Naive thymus-derived CD4-positive, alpha-beta T cell (primary cell): Measurements from ENCODE around the gene SHC2. TPM values are rescaled to one million over a fixed set of nuclear protein-coding genes. Genes with fewer than 3 reads are reported as not detected.
"Not testable (repeated sequence)": the region's sequence is repeated elsewhere in the genome, so short reads cannot be mapped to it uniquely, and the experiment has no call there.

Source experiments
- ATAC-seq: fragments of 150-1000 bp; cut with Tn5 transposase; 2 replicates; pipeline ENCODE4 v1.10.0; 2021; ENCODE audit warnings: mild to moderate bottlenecking, moderate library complexity
- CTCF ChIA-PET: fragments of 350-600 bp; sonication (Branson Sonifier 250); formaldehyde crosslinking; loops from one replicate; lab custom pipeline; 2021; ENCODE audit warnings: antibody characterized with exemption; lab: Charles Lee
- POLR2A ChIA-PET: fragments of 350-600 bp; sonication (Branson Sonifier 250); formaldehyde crosslinking; loops from one replicate; lab custom pipeline; 2021; ENCODE audit warnings: antibody characterized with exemption, inconsistent platforms; lab: Charles Lee
- DNase-seq, 9 donors: peaks; one replicate each; pipeline versions ENCODE4 v3.0.0 to v3.0.0-alpha.2; 2020 to 2022; ENCODE audit warnings: mixed read lengths in 1 of 9
- H3K27ac ChIP-seq: one replicate; pipeline ENCODE4 v1.7.0; 2013; ENCODE audit warnings: mild to moderate bottlenecking, low read depth, low read length, moderate library complexity
- H3K27me3 ChIP-seq, 2 donors: one replicate each; pipeline ENCODE4 v1.7.0; 2013; ENCODE audit warnings: low read length in 2 of 2, mild to moderate bottlenecking in 2 of 2, moderate library complexity in 2 of 2; ENCODE audit not compliant: control insufficient read depth in 2 of 2, insufficient read depth in 2 of 2
- H3K36me3 ChIP-seq, 3 experiments: 1 replicate in 2 of 3; 2 replicates in 1 of 3; pipeline ENCODE4 v1.7.0; 2013; ENCODE audit warnings: low read length in 3 of 3, mild to moderate bottlenecking in 3 of 3, moderate library complexity in 1 of 3; ENCODE audit not compliant: insufficient read depth in 3 of 3, control insufficient read depth in 2 of 3
- H3K4me1 ChIP-seq, 2 donors: one replicate each; pipeline ENCODE4 v1.7.0; 2013; ENCODE audit warnings: low read length in 2 of 2, mild to moderate bottlenecking in 2 of 2, moderate library complexity in 1 of 2; ENCODE audit not compliant: control insufficient read depth in 2 of 2, insufficient read depth in 2 of 2
- H3K4me3 ChIP-seq: 2 replicates; pipeline ENCODE4 v1.7.0; 2013; ENCODE audit warnings: mild to moderate bottlenecking, low read length
- H3K9me3 ChIP-seq, 3 experiments: 1 replicate in 2 of 3; 2 replicates in 1 of 3; pipeline ENCODE4 v1.7.0; 2013; ENCODE audit warnings: low read length in 3 of 3; ENCODE audit not compliant: control insufficient read depth in 2 of 3
- H3K27ac Mint-ChIP-seq, 9 donors: one replicate each; pipeline ENCODE4 v1.8.0; 2020 to 2022; ENCODE audit warnings: mixed read lengths in 9 of 9, mild to moderate bottlenecking in 8 of 9, moderate library complexity in 5 of 9, inconsistent platforms in 2 of 9
- H3K27me3 Mint-ChIP-seq, 5 donors: one replicate each; pipeline ENCODE4 v1.8.0; 2021 to 2022; ENCODE audit warnings: mixed read lengths in 5 of 5, mild to moderate bottlenecking in 1 of 5
- H3K36me3 Mint-ChIP-seq, 5 donors: one replicate each; pipeline ENCODE4 v1.8.0; 2020 to 2022; ENCODE audit warnings: mixed read lengths in 5 of 5, mild to moderate bottlenecking in 3 of 5, inconsistent platforms in 1 of 5
- H3K4me1 Mint-ChIP-seq, 7 donors: one replicate each; pipeline ENCODE4 v1.8.0; 2020 to 2022; ENCODE audit warnings: mixed read lengths in 7 of 7, mild to moderate bottlenecking in 3 of 7, inconsistent platforms in 1 of 7
- H3K4me3 Mint-ChIP-seq, 10 donors: one replicate each; pipeline ENCODE4 v1.8.0; 2020 to 2022; ENCODE audit warnings: mild to moderate bottlenecking in 10 of 10, mixed read lengths in 10 of 10, moderate library complexity in 6 of 10, inconsistent platforms in 2 of 10
- H3K9me3 Mint-ChIP-seq, 11 donors: one replicate each; pipeline ENCODE4 v1.8.0; 2020 to 2022; ENCODE audit warnings: mixed read lengths in 11 of 11, mild to moderate bottlenecking in 4 of 11, inconsistent platforms in 1 of 11, moderate library complexity in 1 of 11
- intact Hi-C, 2 donors: fragments of 100-400 bp; cut with micrococcal nuclease; formaldehyde crosslinking; loops; one replicate each; pipeline ENCODE4 v1.15.1; 2023
- polyA plus RNA-seq, 2 donors: library from polyadenylated mRNA; unstranded; fragments of 300-500 nt; fragmentation: Illumina TruSeq; gene quantifications; one replicate each; pipeline ENCODE4 v1.2.3, GENCODE V29; 2021
- total RNA-seq, 6 experiments: library from RNA in 5 of 6; stranded (reverse) in 5 of 6; gene quantifications; 1 replicate in 5 of 6; 2 replicates in 1 of 6; pipeline ENCODE4 v1.2.3 and lab custom pipeline; 2021 to 2026

The SHC2 gene
- total and polyA plus RNA-seq, 7 experiments from 2014 or later, result 0.82 to 2.3 (median 2.1) TPM; not detected in 4

- H3K4me3 ChIP-seq, ATAC-seq, H3K27me3 Mint-ChIP-seq, H3K4me1 Mint-ChIP-seq, POLR2A ChIA-PET, intact Hi-C loops, H3K27ac Mint-ChIP-seq, H3K4me1 ChIP-seq, H3K36me3 Mint-ChIP-seq, DNase-seq, H3K4me3 Mint-ChIP-seq, H3K36me3 ChIP-seq, H3K27me3 ChIP-seq, H3K27ac ChIP-seq, CTCF ChIA-PET, H3K9me3 ChIP-seq: not testable (repeated sequence)
- peaks cover 0 to 12% (median 0%) of the 10 kb centered on the region in 11 donors for H3K9me3 Mint-ChIP-seq
These were observed 33.2 kb downstream of the SHC2 start for GRCh38 chr19:427675-428074.

DNA sequence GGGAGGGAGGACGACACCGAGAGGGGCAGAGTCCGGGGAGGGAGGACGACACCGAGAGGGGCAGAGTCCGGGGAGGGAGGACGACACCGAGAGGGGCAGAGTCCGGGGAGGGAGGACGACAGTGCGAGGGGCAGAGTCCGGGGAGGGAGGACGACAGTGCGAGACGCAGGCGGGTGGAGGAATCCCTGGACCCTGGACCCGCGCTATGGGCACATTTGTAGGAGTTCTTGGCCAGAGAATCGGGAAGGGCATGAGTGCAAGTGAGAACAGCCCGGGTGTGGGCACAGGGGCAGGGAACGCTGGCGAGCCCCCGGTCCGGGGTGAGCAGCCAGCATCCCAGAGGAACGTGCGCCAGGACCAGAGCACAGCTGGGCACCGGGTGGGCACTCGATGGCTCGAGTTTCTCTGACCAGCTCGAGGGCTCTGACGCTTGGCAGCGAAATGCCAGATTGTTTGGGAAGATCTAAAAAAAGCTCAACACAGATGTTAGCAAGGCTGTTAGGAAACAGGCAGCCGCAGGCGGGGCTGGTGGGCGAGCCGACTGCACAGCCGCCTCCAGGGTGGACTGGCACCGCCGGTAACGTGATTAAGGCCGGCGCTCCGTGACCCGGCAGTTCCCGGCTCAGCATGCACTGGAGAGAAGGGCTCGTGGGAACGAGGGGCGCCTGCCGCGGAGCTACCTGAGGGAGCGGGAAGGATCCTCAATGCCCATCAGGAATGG lies 33.9 kb downstream of the SHC2 start:
- H3K4me3 ChIP-seq, result no peak overlapping the region
- ATAC-seq (no peak), DNase-seq (no peak)
- Mint-ChIP-seq H3K9me3 (peaks cover 0 to 12% (median 0%) of the 10 kb centered on the region in 11 donors), H3K4me3 (no peak overlapping the region), H3K4me1 (no peaks in the 10 kb centered on the region), H3K36me3 (no peaks in the 10 kb centered on the region), H3K27me3 (peaks cover 0 to 9% (median 0%) of the 10 kb centered on the region in 5 donors), H3K27ac (no peak overlapping the region)
- ChIA-PET POLR2A (no interaction called here), CTCF (no interaction called here)
- no peaks in the 10 kb centered on the region for H3K9me3 ChIP-seq
- intact Hi-C loops, result no loop called here
- H3K4me1 ChIP-seq, result no peaks in the 10 kb centered on the region
- no peaks in the 10 kb centered on the region for H3K27me3 ChIP-seq
- H3K27ac ChIP-seq, result no peak overlapping the region
- H3K36me3 ChIP-seq, result no peaks in the 10 kb centered on the region

DNA sequence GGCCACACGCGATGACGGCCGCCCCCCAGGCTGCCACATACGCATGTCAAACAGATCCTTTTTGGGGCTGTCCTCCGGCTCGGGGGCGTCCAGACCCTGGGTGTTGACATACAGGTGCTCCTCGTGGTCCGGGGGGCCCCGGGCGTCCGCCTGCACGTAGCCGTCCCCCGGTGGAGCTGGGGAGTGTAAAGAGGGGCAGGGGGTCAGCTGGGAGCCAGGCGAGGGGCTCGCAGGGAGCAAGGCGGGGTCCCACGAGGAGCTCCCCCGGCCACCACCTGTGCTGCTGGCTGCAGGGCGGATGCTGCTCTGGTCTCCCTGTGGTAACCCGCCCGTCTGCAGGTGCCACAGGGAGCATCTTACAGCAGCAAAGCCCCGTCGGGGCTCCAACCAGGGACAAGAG lies 35.8 kb downstream of the SHC2 start:
- Histone ChIP-seq H3K27ac (no peak overlapping the region), H3K9me3 (no peaks in the 10 kb centered on the region), H3K36me3 (no peaks in the 10 kb centered on the region), H3K27me3 (no peaks in the 10 kb centered on the region), H3K4me3 (no peak overlapping the region), H3K4me1 (no peaks in the 10 kb centered on the region)
- intact Hi-C loops, result no loop called here
- ATAC-seq (no peak), DNase-seq (no peak)
- peaks cover 0 to 3% (median 0%) of the 10 kb centered on the region in 11 donors for H3K9me3 Mint-ChIP-seq
- no peak overlapping the region for H3K4me3 Mint-ChIP-seq
- no peaks in the 10 kb centered on the region for H3K36me3 Mint-ChIP-seq
- ChIA-PET POLR2A (no interaction called here), CTCF (no interaction called here)
- H3K27ac Mint-ChIP-seq, result no peak overlapping the region
- no peaks in the 10 kb centered on the region for H3K4me1 Mint-ChIP-seq
- peaks cover 0 to 9% (median 0%) of the 10 kb centered on the region in 5 donors for H3K27me3 Mint-ChIP-seq

DNA sequence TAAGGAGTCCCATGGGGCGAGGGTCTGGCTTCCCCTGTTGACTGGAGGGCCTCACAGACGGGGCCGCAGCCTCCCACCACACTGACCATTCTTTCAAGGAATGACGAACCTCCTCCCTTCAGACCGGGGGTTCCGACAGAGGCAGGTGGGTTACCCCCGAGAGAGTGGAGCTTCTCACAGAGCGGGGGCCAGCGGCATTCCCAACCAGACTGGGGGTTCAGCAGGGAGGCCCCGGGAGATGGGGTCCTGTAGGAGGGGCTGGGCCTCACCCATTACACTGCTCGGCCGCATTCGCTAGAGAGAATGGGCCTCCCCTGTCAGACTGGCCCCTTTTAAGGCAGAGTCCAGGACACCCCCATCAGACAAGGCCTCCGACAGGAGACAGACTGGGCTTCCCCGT lies 36.3 kb downstream of the SHC2 start:
- no peak overlapping the region for H3K27ac Mint-ChIP-seq
- Histone ChIP-seq H3K27me3 (no peaks in the 10 kb centered on the region), H3K27ac (no peak overlapping the region), H3K9me3 (no peaks in the 10 kb centered on the region), H3K36me3 (no peaks in the 10 kb centered on the region), H3K4me1 (no peaks in the 10 kb centered on the region), H3K4me3 (no peak overlapping the region)
- ATAC-seq, result no peak
- ChIA-PET CTCF (no interaction called here), POLR2A (no interaction called here)
- peaks cover 0 to 2% (median 0%) of the 10 kb centered on the region in 11 donors for H3K9me3 Mint-ChIP-seq
- peaks cover 0 to 9% (median 0%) of the 10 kb centered on the region in 5 donors for H3K27me3 Mint-ChIP-seq
- intact Hi-C loops, result no loop called here
- H3K4me1 Mint-ChIP-seq, result no peaks in the 10 kb centered on the region
- DNase-seq, result no peak
- no peaks in the 10 kb centered on the region for H3K36me3 Mint-ChIP-seq
- no peak overlapping the region for H3K4me3 Mint-ChIP-seq

DNA sequence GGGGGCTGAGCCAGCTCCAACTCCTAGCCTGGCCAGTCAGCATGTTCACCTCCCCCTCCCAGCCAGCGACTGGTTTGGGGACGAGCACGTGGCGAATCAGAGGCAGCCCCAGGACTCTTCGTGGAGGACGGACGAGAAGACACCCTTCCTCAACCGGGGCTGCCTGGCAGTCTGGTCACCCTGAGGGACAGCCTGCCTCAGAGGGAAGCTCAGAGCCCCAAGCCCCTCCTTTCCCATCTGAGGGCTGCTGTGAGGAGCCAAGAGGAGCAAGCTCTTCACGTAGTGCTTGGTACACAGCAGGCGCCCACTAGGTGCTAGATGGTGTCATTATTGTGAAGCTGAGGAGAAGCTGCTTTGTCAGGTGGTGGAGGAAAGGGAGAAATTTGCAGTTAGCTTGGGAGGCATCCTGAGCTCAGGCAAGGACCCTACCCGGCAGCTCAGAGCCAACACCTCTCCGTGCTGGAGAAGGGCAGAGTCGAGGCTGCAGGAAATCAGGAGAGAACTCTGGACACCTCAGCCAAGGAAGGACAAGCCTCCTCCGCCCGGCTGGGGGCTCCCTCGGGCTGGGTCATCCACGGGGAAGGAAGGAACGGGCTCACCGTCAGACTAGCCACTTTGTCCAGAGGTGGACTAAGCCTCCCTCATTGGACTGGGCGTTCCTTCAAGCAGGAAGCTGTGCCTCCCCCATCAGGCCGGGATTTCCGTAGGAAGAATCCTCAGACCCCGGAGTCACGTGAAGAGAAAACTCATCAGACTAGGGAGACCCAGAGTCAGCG lies 37.0 kb downstream of the SHC2 start:
- Histone ChIP-seq H3K4me1 (no peaks in the 10 kb centered on the region), H3K4me3 (no peak overlapping the region), H3K27me3 (no peaks in the 10 kb centered on the region), H3K9me3 (no peaks in the 10 kb centered on the region), H3K36me3 (no peaks in the 10 kb centered on the region), H3K27ac (no peak overlapping the region)
- Mint-ChIP-seq H3K9me3 (peaks cover 0 to 1% (median 0%) of the 10 kb centered on the region in 11 donors), H3K4me3 (no peak overlapping the region), H3K36me3 (no peaks in the 10 kb centered on the region), H3K27me3 (peaks cover 0 to 9% (median 0%) of the 10 kb centered on the region in 5 donors), H3K27ac (no peak overlapping the region), H3K4me1 (no peaks in the 10 kb centered on the region)
- ChIA-PET CTCF (no interaction called here), POLR2A (no interaction called here)
- no peak for DNase-seq
- no peak for ATAC-seq
- intact Hi-C loops, result no loop called here

DNA sequence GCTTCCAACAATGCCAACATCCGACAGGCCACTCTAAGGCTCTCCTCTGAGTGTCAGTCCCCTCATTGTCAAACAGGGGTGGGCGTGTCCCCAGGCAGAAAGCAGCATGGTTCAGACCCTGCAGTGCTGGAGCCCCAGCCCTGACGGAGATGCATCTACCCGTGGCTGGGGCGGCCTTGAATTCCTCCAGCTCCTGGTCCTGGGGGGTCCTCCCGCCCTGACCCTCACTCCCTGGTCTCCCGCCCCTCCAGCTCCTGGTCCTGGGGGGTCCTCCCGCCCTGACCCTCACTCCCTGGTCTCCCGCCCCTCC lies 38.0 kb downstream of the SHC2 start:
- H3K9me3 ChIP-seq, H3K4me3 ChIP-seq, H3K9me3 Mint-ChIP-seq, H3K4me1 Mint-ChIP-seq, H3K4me3 Mint-ChIP-seq, POLR2A ChIA-PET, H3K36me3 Mint-ChIP-seq, intact Hi-C loops, DNase-seq, ATAC-seq, CTCF ChIA-PET, H3K36me3 ChIP-seq, H3K27me3 ChIP-seq, H3K27ac Mint-ChIP-seq, H3K4me1 ChIP-seq, H3K27ac ChIP-seq: not testable (repeated sequence)
- peaks cover 0 to 11% (median 0%) of the 10 kb centered on the region in 5 donors for H3K27me3 Mint-ChIP-seq
